22Rv1 (cell line): ENCODE measurements around the gene ANKRD63.

ENCODE experiments used
- CTCF ChIP-seq: fragments of 450-650 bp; IDR thresholded peaks from 2 replicates; pipeline ENCODE4 v1.5.1; 2017; ENCODE audit warnings: mild to moderate bottlenecking
- ZFX ChIP-seq: fragments of 450-650 bp; IDR thresholded peaks from 2 replicates; pipeline ENCODE4 v1.6.1; 2017; ENCODE audit warnings: antibody characterized with exemption, borderline replicate concordance

GRCh38 chr15:40272485-40273056, 10.3 kb downstream of the ANKRD63 start:
- TF ChIP-seq CTCF: peak; percentile 12; the same call in 1 of the 2 replicates
- TF ChIP-seq ZFX: no peak
